ENCODE data around the gene SIPA1. TPM values are rescaled to one million over a fixed set of nuclear protein-coding genes. Genes with fewer than 3 reads are reported as not detected.

Gene SIPA1
- total and polyA plus RNA-seq, 2 of the 13 experiments (the other 11 are each of a cell fraction or from before 2014, with no cell fraction given): 5.8 to 7.7 TPM

DNA sequence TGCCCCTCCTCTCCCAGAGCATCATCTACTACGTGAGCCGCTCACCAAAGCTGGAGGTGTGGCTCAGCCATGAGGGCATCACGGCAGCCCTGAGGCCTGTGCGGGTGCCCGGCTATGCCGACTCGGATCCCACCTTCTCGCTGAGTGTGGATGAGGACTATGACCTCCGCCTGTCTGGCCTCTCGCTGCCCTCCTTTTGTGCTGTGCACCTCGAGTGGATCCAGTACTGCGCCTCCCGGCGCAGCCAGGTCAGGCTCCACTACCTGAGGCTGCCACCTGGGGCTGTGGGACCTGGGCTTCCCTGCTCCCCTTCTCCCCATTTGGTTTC, 3.8 kb upstream of the SIPA1 start:
- FAIRE-seq (no peak), DNase-seq (ENCODE audit: low spot score) (no peak), ATAC-seq (no peak)
- BruUV-seq (replicated peaks): no TSS peak
- POLR2A ChIA-PET: interaction anchor here (1.0 kb wide), 1 partner anchor 14 kb away, joined by 3 read pairs; no protein-coding TSS in a partner anchor
- Histone ChIP-seq H3K27ac (ENCODE audit: extremely low read length, insufficient read depth, low read length) (no peak overlapping the region), H3K9ac (ENCODE audit: insufficient read depth, low read depth, low read length) (no peak overlapping the region), H3K4me1 (ENCODE audit: insufficient read depth, low read length) (peaks cover 28% of the 10 kb centered on the region), H4K20me1 (ENCODE audit: insufficient read depth, low read length) (no peaks in the 10 kb centered on the region), H3K4me3 (replicated peaks in 1 of 3; ENCODE audit: insufficient read depth in 1 of 3, low read depth in 2 of 3, low read length in 3 of 3) (no peak overlapping the region), H3K4me2 (ENCODE audit: low read depth, low read length) (no peak overlapping the region), H3K79me2 (ENCODE audit: insufficient read depth, low read length) (no peaks in the 10 kb centered on the region), H3K9me3 (ENCODE audit: low read length) (no peaks in the 10 kb centered on the region), H2AFZ (ENCODE audit: low read length) (no peak overlapping the region), H3K36me3 (replicated peaks in 1 of 2; ENCODE audit: control insufficient read depth in 1 of 2, insufficient read depth in 2 of 2, low read length in 2 of 2) (peaks cover 40 to 56% of the 10 kb centered on the region in 2 experiments; a peak in 4 of 5 replicates), H3K27me3 (ENCODE audit: control insufficient read depth in 1 of 2, insufficient read depth in 2 of 2, low read length in 2 of 2) (no peaks in the 10 kb centered on the region)
- intact Hi-C loops (cut with micrococcal nuclease; ENCODE audit: unreplicated experiment) (no loop called here), in situ Hi-C loops (cut with HindIII; ENCODE audit: extremely low pct_ligation_motif_present, low pct_unique_long_range_greater_than_20kb) (no loop called here)
- CTCF ChIA-PET (ENCODE audit: low intra/inter-chr PET ratio, low total read pairs): no interaction called here
- no peak for TF ChIP-seq ZNF564 (CRISPR knock-in tag; IDR thresholded peaks at IDR 0.05)
- TF ChIP-seq, protein P1, sequence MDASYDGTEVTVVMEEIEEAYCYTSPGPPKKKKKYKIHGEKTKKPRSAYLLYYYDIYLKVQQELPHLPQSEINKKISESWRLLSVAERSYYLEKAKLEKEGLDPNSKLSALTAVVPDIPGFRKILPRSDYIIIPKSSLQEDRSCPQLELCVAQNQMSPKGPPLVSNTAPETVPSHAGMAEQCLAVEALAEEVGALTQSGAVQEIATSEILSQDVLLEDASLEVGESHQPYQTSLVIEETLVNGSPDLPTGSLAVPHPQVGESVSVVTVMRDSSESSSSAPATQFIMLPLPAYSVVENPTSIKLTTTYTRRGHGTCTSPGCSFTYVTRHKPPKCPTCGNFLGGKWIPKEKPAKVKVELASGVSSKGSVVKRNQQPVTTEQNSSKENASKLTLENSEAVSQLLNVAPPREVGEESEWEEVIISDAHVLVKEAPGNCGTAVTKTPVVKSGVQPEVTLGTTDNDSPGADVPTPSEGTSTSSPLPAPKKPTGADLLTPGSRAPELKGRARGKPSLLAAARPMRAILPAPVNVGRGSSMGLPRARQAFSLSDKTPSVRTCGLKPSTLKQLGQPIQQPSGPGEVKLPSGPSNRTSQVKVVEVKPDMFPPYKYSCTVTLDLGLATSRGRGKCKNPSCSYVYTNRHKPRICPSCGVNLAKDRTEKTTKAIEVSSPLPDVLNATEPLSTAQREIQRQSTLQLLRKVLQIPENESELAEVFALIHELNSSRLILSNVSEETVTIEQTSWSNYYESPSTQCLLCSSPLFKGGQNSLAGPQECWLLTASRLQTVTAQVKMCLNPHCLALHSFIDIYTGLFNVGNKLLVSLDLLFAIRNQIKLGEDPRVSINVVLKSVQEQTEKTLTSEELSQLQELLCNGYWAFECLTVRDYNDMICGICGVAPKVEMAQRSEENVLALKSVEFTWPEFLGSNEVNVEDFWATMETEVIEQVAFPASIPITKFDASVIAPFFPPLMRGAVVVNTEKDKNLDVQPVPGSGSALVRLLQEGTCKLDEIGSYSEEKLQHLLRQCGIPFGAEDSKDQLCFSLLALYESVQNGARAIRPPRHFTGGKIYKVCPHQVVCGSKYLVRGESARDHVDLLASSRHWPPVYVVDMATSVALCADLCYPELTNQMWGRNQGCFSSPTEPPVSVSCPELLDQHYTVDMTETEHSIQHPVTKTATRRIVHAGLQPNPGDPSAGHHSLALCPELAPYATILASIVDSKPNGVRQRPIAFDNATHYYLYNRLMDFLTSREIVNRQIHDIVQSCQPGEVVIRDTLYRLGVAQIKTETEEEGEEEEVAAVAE (CRISPR knock-in tag; IDR thresholded peaks at IDR 0.05; ENCODE audit: borderline replicate concordance): no peak
- TF ChIP-seq, protein P2, sequence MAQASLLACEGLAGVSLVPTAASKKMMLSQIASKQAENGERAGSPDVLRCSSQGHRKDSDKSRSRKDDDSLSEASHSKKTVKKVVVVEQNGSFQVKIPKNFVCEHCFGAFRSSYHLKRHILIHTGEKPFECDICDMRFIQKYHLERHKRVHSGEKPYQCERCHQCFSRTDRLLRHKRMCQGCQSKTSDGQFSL (CRISPR knock-in tag; IDR thresholded peaks at IDR 0.05): no peak
- TF ChIP-seq, protein P3, sequence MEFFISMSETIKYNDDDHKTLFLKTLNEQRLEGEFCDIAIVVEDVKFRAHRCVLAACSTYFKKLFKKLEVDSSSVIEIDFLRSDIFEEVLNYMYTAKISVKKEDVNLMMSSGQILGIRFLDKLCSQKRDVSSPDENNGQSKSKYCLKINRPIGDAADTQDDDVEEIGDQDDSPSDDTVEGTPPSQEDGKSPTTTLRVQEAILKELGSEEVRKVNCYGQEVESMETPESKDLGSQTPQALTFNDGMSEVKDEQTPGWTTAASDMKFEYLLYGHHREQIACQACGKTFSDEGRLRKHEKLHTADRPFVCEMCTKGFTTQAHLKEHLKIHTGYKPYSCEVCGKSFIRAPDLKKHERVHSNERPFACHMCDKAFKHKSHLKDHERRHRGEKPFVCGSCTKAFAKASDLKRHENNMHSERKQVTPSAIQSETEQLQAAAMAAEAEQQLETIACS (CRISPR knock-in tag; IDR thresholded peaks at IDR 0.05): no peak
- TF ChIP-seq ZNF556 (CRISPR knock-in tag; IDR thresholded peaks at IDR 0.05; ENCODE audit: borderline replicate concordance): no peak
- no peak for TF ChIP-seq KLF9 (CRISPR knock-in tag; IDR thresholded peaks at IDR 0.05; ENCODE audit: low read depth)
- no peak for TF ChIP-seq ZNF12 (CRISPR knock-in tag; IDR thresholded peaks at IDR 0.05)
- no peak for TF ChIP-seq MED1 (CRISPR knock-in tag; IDR thresholded peaks at IDR 0.05)
- 97% methylated on average over 7 of the region's 14 CpGs for WGBS (ENCODE audit: low lambda C conversion rate)
